GM23338 (cell line): ENCODE measurements around the gene SERPINB6. TPM values are rescaled to one million over a fixed set of nuclear protein-coding genes. Genes with fewer than 3 reads are reported as not detected.

ENCODE experiments used
- ATAC-seq: fragments of 200-7000 bp; cut with Tn5 transposase; 3 replicates; pipeline ENCODE4 v1.9.1; 2020
- DNase-seq: peaks from one replicate; pipeline ENCODE4 v3.0.0-alpha.2; 2015; ENCODE audit warnings: low spot score
- H2AFZ ChIP-seq: fragments of 200-600 bp; sonication (generic); 2 replicates; pipeline ENCODE4 v1.8.0; 2016; ENCODE audit warnings: antibody characterized with exemption, mild to moderate bottlenecking, moderate library complexity
- H3F3A ChIP-seq: fragments of 200-600 bp; sonication (generic); replicated peaks from 2 replicates; pipeline ENCODE4 v1.8.0; 2017; ENCODE audit warnings: antibody characterized with exemption, mixed run types, low read depth
- H3K27ac ChIP-seq: fragments of 200-600 bp; sonication (generic); 2 replicates; pipeline ENCODE4 v1.6.1; 2016; ENCODE audit warnings: low read depth
- H3K27me3 ChIP-seq: fragments of 200-600 bp; sonication (generic); 2 replicates; pipeline ENCODE4 v1.8.0; 2016; ENCODE audit warnings: mild to moderate bottlenecking, mixed run types, moderate library complexity; ENCODE audit not compliant: insufficient read depth
- H3K36me3 ChIP-seq: fragments of 200-600 bp; sonication (generic); 2 replicates; pipeline ENCODE4 v1.8.0; 2016; ENCODE audit warnings: mild to moderate bottlenecking; ENCODE audit not compliant: insufficient read depth
- H3K4me1 ChIP-seq: fragments of 200-600 bp; sonication (generic); 2 replicates; pipeline ENCODE4 v1.8.0; 2016; ENCODE audit warnings: mild to moderate bottlenecking, moderate library complexity; ENCODE audit not compliant: insufficient read depth
- H3K4me2 ChIP-seq: fragments of 200-600 bp; sonication (generic); 2 replicates; pipeline ENCODE4 v1.7.1; 2017; ENCODE audit warnings: mixed run types
- H3K4me3 ChIP-seq: fragments of 200-600 bp; sonication (generic); 2 replicates; pipeline ENCODE4 v1.6.1; 2016; ENCODE audit warnings: mixed run types
- H3K79me2 ChIP-seq: fragments of 200-600 bp; sonication (generic); replicated peaks from 2 replicates; pipeline ENCODE4 v1.8.0; 2017; ENCODE audit warnings: mild to moderate bottlenecking; ENCODE audit not compliant: insufficient read depth
- H3K9me2 ChIP-seq: fragments of 200-600 bp; sonication (generic); 2 replicates; pipeline ENCODE4 v1.8.0; 2017; ENCODE audit not compliant: insufficient read depth
- H4K20me1 ChIP-seq: fragments of 200-600 bp; sonication (generic); replicated peaks from 2 replicates; pipeline ENCODE4 v1.8.0; 2017; ENCODE audit warnings: mild to moderate bottlenecking; ENCODE audit not compliant: insufficient read depth
- H3K27ac Mint-ChIP-seq: 2 replicates; pipeline ENCODE4 v1.8.0; 2020; ENCODE audit warnings: inconsistent platforms, mild to moderate bottlenecking, moderate library complexity, mixed read lengths
- H3K27me3 Mint-ChIP-seq: 3 replicates; pipeline ENCODE4 v1.8.0; 2022; ENCODE audit warnings: low read depth, mild to moderate bottlenecking, moderate library complexity, mixed read lengths, inconsistent platforms; ENCODE audit not compliant: insufficient read depth, poor library complexity
- H3K36me3 Mint-ChIP-seq: 3 replicates; pipeline ENCODE4 v1.8.0; 2021; ENCODE audit warnings: low read depth, mild to moderate bottlenecking, inconsistent platforms, moderate library complexity, mixed read lengths
- H3K4me1 Mint-ChIP-seq: 3 replicates; pipeline ENCODE4 v1.8.0; 2020; ENCODE audit warnings: mild to moderate bottlenecking, inconsistent platforms, mixed read lengths
- H3K4me3 Mint-ChIP-seq: 3 replicates; pipeline ENCODE4 v1.8.0; 2021; ENCODE audit warnings: moderate library complexity, mild to moderate bottlenecking, inconsistent platforms, mixed read lengths
- H3K9me3 Mint-ChIP-seq: 3 replicates; pipeline ENCODE4 v1.8.0; 2020; ENCODE audit warnings: moderate library complexity, mild to moderate bottlenecking, inconsistent platforms, mixed read lengths
- CREB1 ChIP-seq: fragments of 250-450 bp; sonication (Bioruptor Pico); IDR thresholded peaks from 2 replicates; pipeline ENCODE4 v1.5.0; 2020; ENCODE audit warnings: low read depth, mild to moderate bottlenecking, moderate library complexity
- EZH2 ChIP-seq: fragments of 200-600 bp; sonication (generic); IDR thresholded peaks from one replicate; pipeline ENCODE4 v1.8.0; 2017; ENCODE audit warnings: antibody characterized with exemption, mild to moderate bottlenecking, low read depth; ENCODE audit not compliant: unreplicated experiment
- EZH2phosphoT487 ChIP-seq: fragments of 200-600 bp; sonication (generic); IDR thresholded peaks from one replicate; pipeline ENCODE4 v1.8.1; 2018; ENCODE audit warnings: antibody characterized with exemption; ENCODE audit not compliant: unreplicated experiment
- JUNB ChIP-seq: IDR thresholded peaks from one replicate; pipeline ENCODE4 v1.6.1; 2016; ENCODE audit warnings: antibody characterized with exemption; ENCODE audit not compliant: unreplicated experiment
- REST ChIP-seq: IDR thresholded peaks from one replicate; pipeline ENCODE4 v1.6.1; 2018; ENCODE audit warnings: antibody characterized with exemption; ENCODE audit not compliant: unreplicated experiment
- ZNF114 ChIP-seq: fragments of 250-450 bp; sonication (Bioruptor Pico); IDR thresholded peaks from 2 replicates; pipeline ENCODE4 v1.5.0; 2020; ENCODE audit warnings: mild to moderate bottlenecking, moderate library complexity
- ZNF462 ChIP-seq: fragments of 250-450 bp; sonication (Bioruptor Pico); IDR thresholded peaks from 2 replicates; pipeline ENCODE4 v1.5.0; 2020; ENCODE audit warnings: mild to moderate bottlenecking, moderate library complexity
- polyA plus RNA-seq: library from polyadenylated mRNA; unstranded; fragments of >200 nt; fragmentation: Nextera tagmentation; extraction: Ambion mirVana; gene quantifications from 2 replicates; pipeline ENCODE4 v1.2.1, GENCODE V29; 2016
- total RNA-seq: library from RNA; depleted of rRNA; stranded (reverse); fragments of >200 nt; shearing (Covaris generic); gene quantifications from 2 replicates; pipeline ENCODE4 v1.2.3, GENCODE V29; 2014

The SERPINB6 gene
- total and polyA plus RNA-seq, 2 experiments from 2014 or later = 25.9 to 38.5 TPM

DNA sequence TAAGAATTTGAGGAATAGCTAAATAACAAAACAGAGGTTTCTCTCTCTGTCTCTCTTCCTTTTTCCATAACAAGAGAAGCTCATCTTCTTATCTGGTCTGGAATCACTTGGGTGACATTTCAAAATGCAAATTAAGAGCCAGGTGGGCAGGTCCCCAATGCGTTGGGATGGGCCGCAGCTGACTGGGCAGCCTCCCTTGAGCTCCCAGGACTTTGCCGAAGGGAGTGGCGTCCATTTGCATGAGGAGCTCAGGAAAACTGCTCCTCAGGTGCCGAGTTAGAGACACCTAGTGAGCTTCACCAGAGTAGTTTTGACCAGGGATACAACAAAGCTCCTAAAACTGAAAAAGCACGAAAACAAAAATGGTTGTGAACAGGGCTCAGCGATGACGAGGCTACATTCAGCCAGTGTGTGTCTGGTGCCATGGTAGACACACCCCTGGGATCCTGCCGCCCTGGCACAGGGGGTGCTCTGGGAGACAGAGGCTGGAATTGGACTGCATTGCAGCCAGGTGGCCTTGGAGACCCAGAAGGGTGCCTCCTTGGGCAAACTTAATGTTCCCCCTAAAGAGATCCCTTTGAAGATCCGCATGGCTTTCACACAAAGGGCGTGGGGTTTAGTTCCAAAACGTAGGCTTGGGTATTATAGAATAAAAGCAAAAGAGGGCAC lies 13.5 kb upstream of the SERPINB6 start (continued):
- no peak for TF ChIP-seq ZNF462
- no peak for TF ChIP-seq JUNB

GRCh38 chr6:2982426-2983117 lies 11.2 kb upstream of the SERPINB6 start:
- H3K36me3 Mint-ChIP-seq = no peaks in the 10 kb centered on the region; the same call in 2 of the 3 replicates
- peaks cover 13% of the 10 kb centered on the region for H3K27me3 Mint-ChIP-seq
- no peak for ATAC-seq
- Histone ChIP-seq H4K20me1 (no peaks in the 10 kb centered on the region), H3K4me2 (no peak overlapping the region), H3K4me3 (no peak overlapping the region), H2AFZ (no peak overlapping the region; the same call in 1 of the 2 replicates), H3K27ac (no peak overlapping the region), H3K4me1 (peaks cover 25% of the 10 kb centered on the region), H3F3A (no peaks in the 10 kb centered on the region), H3K36me3 (no peaks in the 10 kb centered on the region), H3K79me2 (no peaks in the 10 kb centered on the region), H3K9me2 (no peaks in the 10 kb centered on the region), H3K27me3 (no peaks in the 10 kb centered on the region)
- no peak overlapping the region for H3K27ac Mint-ChIP-seq
- no peak overlapping the region for H3K4me3 Mint-ChIP-seq
- peaks cover 38% of the 10 kb centered on the region for H3K4me1 Mint-ChIP-seq
- DNase-seq = no peak
- H3K9me3 Mint-ChIP-seq = no peaks in the 10 kb centered on the region; the same call in 2 of the 3 replicates
- TF ChIP-seq JUNB (no peak), EZH2phosphoT487 (no peak), REST (no peak), EZH2 (no peak), ZNF114 (CRISPR knock-in tag) (no peak), CREB1 (no peak)
